ENCODE results near the gene STEAP4. TPM values are rescaled to one million over a fixed set of nuclear protein-coding genes. Genes with fewer than 3 reads are reported as not detected.

STEAP4 gene
- total and polyA plus RNA-seq, 9 of the 15 experiments (the other 6 are each of a cell fraction or from before 2014, with no cell fraction given) = 0.07 TPM; not detected in 8

- Histone ChIP-seq H4K20me1 (replicated peaks; ENCODE audit: control insufficient read depth, insufficient read depth, low read length) (no peaks in the 10 kb centered on the region), H3K4me1 (replicated peaks in 1 of 2; ENCODE audit: control insufficient read depth in 2 of 2, insufficient read depth in 2 of 2, low read length in 2 of 2) (peaks cover 0 to 3% of the 10 kb centered on the region in 2 experiments; a peak in 1 of 5 replicates), H3K4me3 (no peak overlapping the region), H3K27me3 (ENCODE audit: control insufficient read depth in 2 of 2, insufficient read depth in 2 of 2, low read length in 2 of 2) (no peaks in the 10 kb centered on the region), H3K9me3 (replicated peaks; ENCODE audit: control insufficient read depth, insufficient read depth, low read depth, low read length) (no peaks in the 10 kb centered on the region), H3K9me1 (ENCODE audit: control insufficient read depth, insufficient read depth, low read length) (no peaks in the 10 kb centered on the region), H3K9ac (ENCODE audit: insufficient read depth in 1 of 2, low read depth in 2 of 2, low read length in 2 of 2) (no peak overlapping the region), H3K27ac (ENCODE audit: extremely low read depth, low read depth, low read length) (no peak overlapping the region), H2AFZ (ENCODE audit: low read depth, low read length) (no peak overlapping the region), H3K79me2 (ENCODE audit: control insufficient read depth, insufficient read depth, low read length) (no peaks in the 10 kb centered on the region), H3K36me3 (ENCODE audit: control insufficient read depth, insufficient read depth, low read length) (no peaks in the 10 kb centered on the region), H3K4me2 (ENCODE audit: insufficient read depth, low read length) (no peak overlapping the region)
- intact Hi-C loops (cut with micrococcal nuclease) (no loop called here), in situ Hi-C loops (cut with MboI) (loop anchor here (25.0 kb wide), 1 partner anchor 1910 kb away; no protein-coding TSS in a partner anchor)
- FAIRE-seq (no peak), ATAC-seq (no peak), DNase-seq (ENCODE audit: extremely low read depth in 1 of 4, low spot score in 3 of 4) (no peak)
- TF ChIP-seq MBD2 (IDR thresholded peaks at IDR 0.05; ENCODE audit: borderline replicate concordance, low read depth) (no peak), ZC3H8 (IDR thresholded peaks at IDR 0.05) (no peak), ZKSCAN8 (CRISPR knock-in tag; IDR thresholded peaks at IDR 0.05) (no peak), ZNF324 (CRISPR knock-in tag; IDR thresholded peaks at IDR 0.05) (no peak), HNRNPUL1 (IDR thresholded peaks at IDR 0.05; ENCODE audit: low read length) (no peak), MEIS2 (IDR thresholded peaks at IDR 0.05; ENCODE audit: partially characterized antibody) (no peak), DLX4 (CRISPR knock-in tag; IDR thresholded peaks at IDR 0.05) (no peak), ERF (CRISPR knock-in tag; IDR thresholded peaks at IDR 0.05) (no peak), MTA2 (IDR thresholded peaks at IDR 0.05; ENCODE audit: low read depth) (no peak), SIN3B (IDR thresholded peaks at IDR 0.05; ENCODE audit: low read depth) (no peak)
- TF ChIP-seq, protein P1, sequence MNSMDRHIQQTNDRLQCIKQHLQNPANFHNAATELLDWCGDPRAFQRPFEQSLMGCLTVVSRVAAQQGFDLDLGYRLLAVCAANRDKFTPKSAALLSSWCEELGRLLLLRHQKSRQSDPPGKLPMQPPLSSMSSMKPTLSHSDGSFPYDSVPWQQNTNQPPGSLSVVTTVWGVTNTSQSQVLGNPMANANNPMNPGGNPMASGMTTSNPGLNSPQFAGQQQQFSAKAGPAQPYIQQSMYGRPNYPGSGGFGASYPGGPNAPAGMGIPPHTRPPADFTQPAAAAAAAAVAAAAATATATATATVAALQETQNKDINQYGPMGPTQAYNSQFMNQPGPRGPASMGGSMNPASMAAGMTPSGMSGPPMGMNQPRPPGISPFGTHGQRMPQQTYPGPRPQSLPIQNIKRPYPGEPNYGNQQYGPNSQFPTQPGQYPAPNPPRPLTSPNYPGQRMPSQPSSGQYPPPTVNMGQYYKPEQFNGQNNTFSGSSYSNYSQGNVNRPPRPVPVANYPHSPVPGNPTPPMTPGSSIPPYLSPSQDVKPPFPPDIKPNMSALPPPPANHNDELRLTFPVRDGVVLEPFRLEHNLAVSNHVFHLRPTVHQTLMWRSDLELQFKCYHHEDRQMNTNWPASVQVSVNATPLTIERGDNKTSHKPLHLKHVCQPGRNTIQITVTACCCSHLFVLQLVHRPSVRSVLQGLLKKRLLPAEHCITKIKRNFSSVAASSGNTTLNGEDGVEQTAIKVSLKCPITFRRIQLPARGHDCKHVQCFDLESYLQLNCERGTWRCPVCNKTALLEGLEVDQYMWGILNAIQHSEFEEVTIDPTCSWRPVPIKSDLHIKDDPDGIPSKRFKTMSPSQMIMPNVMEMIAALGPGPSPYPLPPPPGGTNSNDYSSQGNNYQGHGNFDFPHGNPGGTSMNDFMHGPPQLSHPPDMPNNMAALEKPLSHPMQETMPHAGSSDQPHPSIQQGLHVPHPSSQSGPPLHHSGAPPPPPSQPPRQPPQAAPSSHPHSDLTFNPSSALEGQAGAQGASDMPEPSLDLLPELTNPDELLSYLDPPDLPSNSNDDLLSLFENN (IDR thresholded peaks at IDR 0.05; ENCODE audit: low read depth in 2 of 2, low read length in 2 of 2) = no peak
- BruUV-seq (replicated peaks) = no TSS peak
- 13% methylated on average over 5 of the region's 6 CpGs for WGBS (ENCODE audit: insufficient coverage, low coverage, missing lambda C conversion rate)
- ChIA-PET POLR2A (interaction anchor here (0.5 kb wide), 1 partner anchor 74 kb away, joined by 3 read pairs; no protein-coding TSS in a partner anchor), CTCF (ENCODE audit: low intra/inter-chr PET ratio) (no interaction called here)
Observed at GRCh38 chr7:88226886-88227516, 79.7 kb downstream of the STEAP4 start.
